ENCODE results near the gene SMTNL1. TPM values are rescaled to one million over a fixed set of nuclear protein-coding genes. Genes with fewer than 3 reads are reported as not detected.
A peak's percentile ranks its signal among the peaks of the same experiment; 100 is the strongest.

Gene SMTNL1
- total RNA-seq, 1 donor from 2014 or later: not detected

DNA sequence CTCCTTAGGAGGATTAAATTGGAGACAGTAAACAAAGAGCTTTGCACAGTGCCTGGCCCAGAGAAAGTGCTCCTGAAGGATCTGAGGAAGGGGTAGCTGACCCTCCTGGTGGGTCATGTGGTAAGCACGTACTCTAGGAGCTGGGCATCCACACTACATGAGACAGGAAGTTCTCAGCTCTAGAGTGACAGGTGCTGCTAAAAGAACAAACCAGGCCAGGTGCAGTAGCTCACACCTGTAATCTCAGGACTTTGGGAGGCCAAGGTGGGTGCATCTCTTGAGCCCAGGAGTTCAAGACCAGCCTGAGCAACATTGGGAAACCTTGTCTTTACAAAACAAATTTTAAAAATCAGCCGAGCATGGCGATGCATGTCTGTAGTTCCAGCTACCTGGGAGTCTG is 35.0 kb upstream of the SMTNL1 start:
- Histone ChIP-seq H3K27ac (replicated peaks) (peak overlapping the region; percentile 92), H3K36me3 (peaks cover 11% of the 10 kb centered on the region), H3K4me1 (peaks cover 42% of the 10 kb centered on the region), H3K9me3 (replicated peaks) (no peaks in the 10 kb centered on the region), H3K27me3 (ENCODE audit: low read depth) (no peaks in the 10 kb centered on the region), H3K4me3 (no peak overlapping the region)
- TF ChIP-seq, protein P1, sequence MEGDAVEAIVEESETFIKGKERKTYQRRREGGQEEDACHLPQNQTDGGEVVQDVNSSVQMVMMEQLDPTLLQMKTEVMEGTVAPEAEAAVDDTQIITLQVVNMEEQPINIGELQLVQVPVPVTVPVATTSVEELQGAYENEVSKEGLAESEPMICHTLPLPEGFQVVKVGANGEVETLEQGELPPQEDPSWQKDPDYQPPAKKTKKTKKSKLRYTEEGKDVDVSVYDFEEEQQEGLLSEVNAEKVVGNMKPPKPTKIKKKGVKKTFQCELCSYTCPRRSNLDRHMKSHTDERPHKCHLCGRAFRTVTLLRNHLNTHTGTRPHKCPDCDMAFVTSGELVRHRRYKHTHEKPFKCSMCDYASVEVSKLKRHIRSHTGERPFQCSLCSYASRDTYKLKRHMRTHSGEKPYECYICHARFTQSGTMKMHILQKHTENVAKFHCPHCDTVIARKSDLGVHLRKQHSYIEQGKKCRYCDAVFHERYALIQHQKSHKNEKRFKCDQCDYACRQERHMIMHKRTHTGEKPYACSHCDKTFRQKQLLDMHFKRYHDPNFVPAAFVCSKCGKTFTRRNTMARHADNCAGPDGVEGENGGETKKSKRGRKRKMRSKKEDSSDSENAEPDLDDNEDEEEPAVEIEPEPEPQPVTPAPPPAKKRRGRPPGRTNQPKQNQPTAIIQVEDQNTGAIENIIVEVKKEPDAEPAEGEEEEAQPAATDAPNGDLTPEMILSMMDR (IDR thresholded peaks at IDR 0.05; ENCODE audit: borderline replicate concordance): no peak
- DNase-seq: no peak
- intact Hi-C loops (cut with micrococcal nuclease): no loop called here

DNA sequence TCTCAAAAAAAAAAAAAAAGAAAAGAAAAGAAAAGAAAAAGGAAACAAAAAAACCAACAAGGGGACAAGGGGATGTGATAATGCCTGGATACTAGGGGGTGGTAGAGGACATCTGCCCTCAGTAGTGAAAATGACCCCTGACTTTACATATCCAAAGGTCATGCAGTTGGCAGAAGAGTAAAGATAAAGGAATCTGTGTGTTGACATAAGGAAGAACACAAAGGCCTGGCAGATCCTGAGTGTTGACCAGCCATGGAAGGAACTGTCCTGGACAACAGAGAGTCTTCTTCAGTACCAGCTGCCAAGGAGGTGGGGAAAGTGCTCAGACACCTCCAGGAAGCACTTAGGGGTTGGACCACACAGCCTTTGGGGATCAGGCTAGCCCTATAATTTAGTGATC is 34.5 kb upstream of the SMTNL1 start:
- Histone ChIP-seq H3K27me3 (ENCODE audit: low read depth) (no peaks in the 10 kb centered on the region), H3K9me3 (replicated peaks) (no peaks in the 10 kb centered on the region), H3K4me1 (peaks cover 42% of the 10 kb centered on the region), H3K27ac (replicated peaks) (no peak overlapping the region), H3K36me3 (peaks cover 12% of the 10 kb centered on the region), H3K4me3 (no peak overlapping the region)
- no peak for DNase-seq
- TF ChIP-seq, protein P1 (IDR thresholded peaks at IDR 0.05; ENCODE audit: borderline replicate concordance): no peak
- intact Hi-C loops (cut with micrococcal nuclease): no loop called here

DNA sequence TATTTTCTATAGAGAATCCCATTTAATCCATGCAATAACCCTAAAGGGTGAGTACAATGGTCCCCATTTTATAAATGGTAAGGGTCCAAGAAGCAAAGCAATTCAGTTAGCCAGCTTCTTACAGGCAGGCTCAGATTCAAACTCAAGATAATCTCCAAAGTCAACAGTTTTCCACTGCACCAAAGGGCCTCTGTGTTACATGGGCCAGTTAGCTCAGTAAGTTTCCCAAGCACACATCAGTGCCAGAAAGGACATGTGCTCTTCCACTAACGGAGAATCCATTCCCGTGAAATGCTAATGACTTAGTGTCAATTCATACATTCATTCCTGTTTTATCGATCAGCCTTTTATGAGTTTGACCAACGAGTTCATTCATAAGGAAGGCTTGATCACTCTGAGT is 32.9 kb upstream of the SMTNL1 start:
- intact Hi-C loops (cut with micrococcal nuclease): no loop called here
- H3K36me3 ChIP-seq: peaks cover 12% of the 10 kb centered on the region
- no peak overlapping the region for H3K4me3 ChIP-seq

DNA sequence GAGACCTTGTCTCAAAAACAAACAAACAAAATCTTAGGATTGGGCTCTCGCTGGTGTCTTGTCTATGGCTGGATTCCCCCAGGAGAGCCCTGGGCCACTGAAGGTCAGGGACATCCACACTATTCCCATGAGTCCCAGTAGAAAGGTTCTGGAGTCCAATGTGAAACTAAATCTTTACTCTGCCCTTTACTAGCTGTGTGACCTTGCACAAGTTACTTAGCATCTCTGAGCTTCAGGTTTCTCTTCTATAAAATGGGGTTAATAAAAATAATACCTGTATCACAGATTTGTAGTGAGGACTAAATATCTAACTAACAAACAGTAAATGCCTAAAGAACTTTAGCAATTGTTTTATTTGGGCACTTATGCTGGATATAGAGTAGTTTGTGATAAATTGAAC is 30.9 kb upstream of the SMTNL1 start:
- TF ChIP-seq, protein P1 (IDR thresholded peaks at IDR 0.05; ENCODE audit: borderline replicate concordance): no peak
- peaks cover 10% of the 10 kb centered on the region for H3K36me3 ChIP-seq
- DNase-seq: no peak
- H3K27me3 ChIP-seq (ENCODE audit: low read depth): no peaks in the 10 kb centered on the region
- intact Hi-C loops (cut with micrococcal nuclease): no loop called here
- H3K4me3 ChIP-seq: no peak overlapping the region
- H3K27ac ChIP-seq (replicated peaks): no peak overlapping the region
- H3K9me3 ChIP-seq (replicated peaks): no peaks in the 10 kb centered on the region
- peaks cover 10% of the 10 kb centered on the region for H3K4me1 ChIP-seq

More for the DNA sequence above, 32.9 kb upstream of the SMTNL1 start:
- no peak for DNase-seq
- Histone ChIP-seq H3K27ac (replicated peaks) (no peak overlapping the region), H3K4me1 (peaks cover 28% of the 10 kb centered on the region), H3K9me3 (replicated peaks) (no peaks in the 10 kb centered on the region), H3K27me3 (ENCODE audit: low read depth) (no peaks in the 10 kb centered on the region)
- TF ChIP-seq, protein P1 (IDR thresholded peaks at IDR 0.05; ENCODE audit: borderline replicate concordance): no peak

- TF ChIP-seq, protein P1 (IDR thresholded peaks at IDR 0.05; ENCODE audit: borderline replicate concordance): no peak
- Histone ChIP-seq H3K4me1 (peaks cover 4% of the 10 kb centered on the region), H3K9me3 (replicated peaks) (no peaks in the 10 kb centered on the region), H3K27ac (replicated peaks) (no peak overlapping the region), H3K36me3 (peaks cover 10% of the 10 kb centered on the region), H3K4me3 (no peak overlapping the region), H3K27me3 (ENCODE audit: low read depth) (no peaks in the 10 kb centered on the region)
- no peak for DNase-seq
- intact Hi-C loops (cut with micrococcal nuclease): no loop called here
Measured at GRCh38 chr11:57508341-57509170, 28.8 kb upstream of the SMTNL1 start.
